ENCODE measurements around the gene JARID2. TPM values are rescaled to one million over a fixed set of nuclear protein-coding genes. Genes with fewer than 3 reads are reported as not detected.

Gene JARID2
- total and polyA plus RNA-seq, 2 of the 13 experiments (the other 11 are each of a cell fraction or from before 2014, with no cell fraction given), result 7.5 to 10.3 TPM

DNA sequence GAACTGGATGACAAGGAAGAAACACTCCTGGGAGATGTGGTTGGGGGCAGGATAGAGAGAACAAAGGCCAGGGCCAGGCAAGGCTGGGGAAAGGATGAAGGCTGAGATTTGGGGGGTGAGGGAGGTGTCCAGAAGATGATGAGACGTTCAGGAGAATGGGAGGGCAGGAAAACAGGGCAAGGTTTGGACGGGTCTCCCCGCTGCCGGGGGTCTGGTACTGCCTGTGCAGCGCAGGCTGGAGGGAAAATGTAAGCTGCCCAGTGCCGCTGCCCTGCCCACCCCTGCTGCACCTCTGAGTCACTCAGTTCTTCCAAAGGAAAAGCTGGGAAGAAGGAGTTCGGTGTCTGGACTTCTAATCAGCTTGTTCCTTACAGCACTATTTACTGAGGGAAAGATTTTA is 286.1 kb downstream of the JARID2 start:
- Histone ChIP-seq H3K27ac (ENCODE audit: extremely low read length, insufficient read depth, low read length) (no peak overlapping the region), H3K4me3 (replicated peaks in 1 of 3; ENCODE audit: insufficient read depth in 1 of 3, low read depth in 2 of 3, low read length in 3 of 3) (no peak overlapping the region), H3K79me2 (ENCODE audit: insufficient read depth, low read length) (no peaks in the 10 kb centered on the region), H3K4me1 (ENCODE audit: insufficient read depth, low read length) (peaks cover 12% of the 10 kb centered on the region), H3K27me3 (ENCODE audit: control insufficient read depth in 1 of 2, insufficient read depth in 2 of 2, low read length in 2 of 2) (no peaks in the 10 kb centered on the region), H3K4me2 (ENCODE audit: low read depth, low read length) (no peak overlapping the region), H2AFZ (ENCODE audit: low read length) (no peak overlapping the region), H3K9ac (ENCODE audit: insufficient read depth, low read depth, low read length) (no peak overlapping the region), H4K20me1 (ENCODE audit: insufficient read depth, low read length) (no peaks in the 10 kb centered on the region), H3K9me3 (ENCODE audit: low read length) (no peaks in the 10 kb centered on the region), H3K36me3 (replicated peaks in 1 of 2; ENCODE audit: control insufficient read depth in 1 of 2, insufficient read depth in 2 of 2, low read length in 2 of 2) (peaks cover 8 to 11% of the 10 kb centered on the region in 2 experiments; a peak in 3 of 5 replicates)
- CTCF ChIA-PET (ENCODE audit: low intra/inter-chr PET ratio, low total read pairs), result no interaction called here
- in situ Hi-C loops (cut with HindIII; ENCODE audit: extremely low pct_ligation_motif_present, low pct_unique_long_range_greater_than_20kb), result no loop called here
- 96% methylated on average over 7 of the region's 7 CpGs for WGBS (ENCODE audit: low lambda C conversion rate)
- ATAC-seq, result no peak
- no peak for DNase-seq (ENCODE audit: low spot score)
- POLR2A ChIA-PET, result no interaction called here
- no peak for FAIRE-seq
- intact Hi-C loops (cut with micrococcal nuclease; ENCODE audit: unreplicated experiment), result no loop called here
- BruUV-seq (replicated peaks), result no TSS peak
- TF ChIP-seq ZNF615 (CRISPR knock-in tag; IDR thresholded peaks at IDR 0.05; ENCODE audit: borderline replicate concordance) (no peak), BORCS8-MEF2B (CRISPR knock-in tag; IDR thresholded peaks at IDR 0.05) (no peak), ZNF883 (CRISPR knock-in tag; IDR thresholded peaks at IDR 0.05; ENCODE audit: not compliant biosample characterization) (no peak), NR3C1 (CRISPR knock-in tag; IDR thresholded peaks at IDR 0.05) (no peak), RCOR2 (CRISPR knock-in tag; IDR thresholded peaks at IDR 0.05) (no peak)
- TF ChIP-seq, protein P1, sequence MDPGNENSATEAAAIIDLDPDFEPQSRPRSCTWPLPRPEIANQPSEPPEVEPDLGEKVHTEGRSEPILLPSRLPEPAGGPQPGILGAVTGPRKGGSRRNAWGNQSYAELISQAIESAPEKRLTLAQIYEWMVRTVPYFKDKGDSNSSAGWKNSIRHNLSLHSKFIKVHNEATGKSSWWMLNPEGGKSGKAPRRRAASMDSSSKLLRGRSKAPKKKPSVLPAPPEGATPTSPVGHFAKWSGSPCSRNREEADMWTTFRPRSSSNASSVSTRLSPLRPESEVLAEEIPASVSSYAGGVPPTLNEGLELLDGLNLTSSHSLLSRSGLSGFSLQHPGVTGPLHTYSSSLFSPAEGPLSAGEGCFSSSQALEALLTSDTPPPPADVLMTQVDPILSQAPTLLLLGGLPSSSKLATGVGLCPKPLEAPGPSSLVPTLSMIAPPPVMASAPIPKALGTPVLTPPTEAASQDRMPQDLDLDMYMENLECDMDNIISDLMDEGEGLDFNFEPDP (CRISPR knock-in tag; conservative IDR thresholded peaks at IDR 0.05), result no peak
- TF ChIP-seq, protein P2, sequence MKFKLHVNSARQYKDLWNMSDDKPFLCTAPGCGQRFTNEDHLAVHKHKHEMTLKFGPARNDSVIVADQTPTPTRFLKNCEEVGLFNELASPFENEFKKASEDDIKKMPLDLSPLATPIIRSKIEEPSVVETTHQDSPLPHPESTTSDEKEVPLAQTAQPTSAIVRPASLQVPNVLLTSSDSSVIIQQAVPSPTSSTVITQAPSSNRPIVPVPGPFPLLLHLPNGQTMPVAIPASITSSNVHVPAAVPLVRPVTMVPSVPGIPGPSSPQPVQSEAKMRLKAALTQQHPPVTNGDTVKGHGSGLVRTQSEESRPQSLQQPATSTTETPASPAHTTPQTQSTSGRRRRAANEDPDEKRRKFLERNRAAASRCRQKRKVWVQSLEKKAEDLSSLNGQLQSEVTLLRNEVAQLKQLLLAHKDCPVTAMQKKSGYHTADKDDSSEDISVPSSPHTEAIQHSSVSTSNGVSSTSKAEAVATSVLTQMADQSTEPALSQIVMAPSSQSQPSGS (CRISPR knock-in tag; IDR thresholded peaks at IDR 0.05), result no peak
- TF ChIP-seq, protein P3, sequence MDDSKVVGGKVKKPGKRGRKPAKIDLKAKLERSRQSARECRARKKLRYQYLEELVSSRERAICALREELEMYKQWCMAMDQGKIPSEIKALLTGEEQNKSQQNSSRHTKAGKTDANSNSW (CRISPR knock-in tag; IDR thresholded peaks at IDR 0.05; ENCODE audit: borderline replicate concordance), result no peak
- TF ChIP-seq, protein P4, sequence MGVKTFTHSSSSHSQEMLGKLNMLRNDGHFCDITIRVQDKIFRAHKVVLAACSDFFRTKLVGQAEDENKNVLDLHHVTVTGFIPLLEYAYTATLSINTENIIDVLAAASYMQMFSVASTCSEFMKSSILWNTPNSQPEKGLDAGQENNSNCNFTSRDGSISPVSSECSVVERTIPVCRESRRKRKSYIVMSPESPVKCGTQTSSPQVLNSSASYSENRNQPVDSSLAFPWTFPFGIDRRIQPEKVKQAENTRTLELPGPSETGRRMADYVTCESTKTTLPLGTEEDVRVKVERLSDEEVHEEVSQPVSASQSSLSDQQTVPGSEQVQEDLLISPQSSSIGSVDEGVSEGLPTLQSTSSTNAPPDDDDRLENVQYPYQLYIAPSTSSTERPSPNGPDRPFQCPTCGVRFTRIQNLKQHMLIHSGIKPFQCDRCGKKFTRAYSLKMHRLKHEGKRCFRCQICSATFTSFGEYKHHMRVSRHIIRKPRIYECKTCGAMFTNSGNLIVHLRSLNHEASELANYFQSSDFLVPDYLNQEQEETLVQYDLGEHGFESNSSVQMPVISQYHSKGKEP (CRISPR knock-in tag; IDR thresholded peaks at IDR 0.05), result no peak
- TF ChIP-seq, protein P5, sequence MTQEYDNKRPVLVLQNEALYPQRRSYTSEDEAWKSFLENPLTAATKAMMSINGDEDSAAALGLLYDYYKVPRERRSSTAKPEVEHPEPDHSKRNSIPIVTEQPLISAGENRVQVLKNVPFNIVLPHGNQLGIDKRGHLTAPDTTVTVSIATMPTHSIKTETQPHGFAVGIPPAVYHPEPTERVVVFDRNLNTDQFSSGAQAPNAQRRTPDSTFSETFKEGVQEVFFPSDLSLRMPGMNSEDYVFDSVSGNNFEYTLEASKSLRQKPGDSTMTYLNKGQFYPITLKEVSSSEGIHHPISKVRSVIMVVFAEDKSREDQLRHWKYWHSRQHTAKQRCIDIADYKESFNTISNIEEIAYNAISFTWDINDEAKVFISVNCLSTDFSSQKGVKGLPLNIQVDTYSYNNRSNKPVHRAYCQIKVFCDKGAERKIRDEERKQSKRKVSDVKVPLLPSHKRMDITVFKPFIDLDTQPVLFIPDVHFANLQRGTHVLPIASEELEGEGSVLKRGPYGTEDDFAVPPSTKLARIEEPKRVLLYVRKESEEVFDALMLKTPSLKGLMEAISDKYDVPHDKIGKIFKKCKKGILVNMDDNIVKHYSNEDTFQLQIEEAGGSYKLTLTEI (CRISPR knock-in tag; conservative IDR thresholded peaks at IDR 0.05), result no peak

Data from HepG2 (cell line).